Peyer's patch (tissue), 4 donors: ENCODE data around the gene TMEM98.

Experiments
- CTCF ChIP-seq, 6 experiments: fragments of 450-650 bp in 4 of 6; fragments of 200-600 bp in 2 of 6; sonication (generic) in 1 of 6; IDR thresholded peaks; one replicate each; pipeline ENCODE4 v1.5.1; 2017 to 2019; ENCODE audit warnings: antibody characterized with exemption in 6 of 6, mild to moderate bottlenecking in 3 of 6, moderate library complexity in 1 of 6
- POLR2A ChIP-seq, 2 donors: fragments of 450-650 bp; IDR thresholded peaks; one replicate each; pipeline ENCODE4 v1.5.1; 2017; ENCODE audit warnings: antibody characterized with exemption in 2 of 2, mild to moderate bottlenecking in 2 of 2, moderate library complexity in 2 of 2

- TF ChIP-seq CTCF (IDR thresholded peaks at IDR 0.05) (peak in 3 of 6 experiments; percentile 7 to 30 (median 26)), POLR2A (IDR thresholded peaks at IDR 0.05) (no peak)
These were observed 15.6 kb upstream of the TMEM98 start for GRCh38 chr17:32912218-32912897.
